Stimulated activated CD8-positive, alpha-beta memory T cell treated with anti-CD3 and anti-CD28 coated beads, Interleukin-15, amount 100 ng/mL, for 4 hours (primary cell): ENCODE data around the gene TMEM171.

Experiments used
- DNase-seq, 2 donors: peaks; one replicate each; pipeline ENCODE4 v3.0.0-alpha.2; 2020; ENCODE audit warnings: low read depth in 2 of 2

The TMEM171 gene

DNA sequence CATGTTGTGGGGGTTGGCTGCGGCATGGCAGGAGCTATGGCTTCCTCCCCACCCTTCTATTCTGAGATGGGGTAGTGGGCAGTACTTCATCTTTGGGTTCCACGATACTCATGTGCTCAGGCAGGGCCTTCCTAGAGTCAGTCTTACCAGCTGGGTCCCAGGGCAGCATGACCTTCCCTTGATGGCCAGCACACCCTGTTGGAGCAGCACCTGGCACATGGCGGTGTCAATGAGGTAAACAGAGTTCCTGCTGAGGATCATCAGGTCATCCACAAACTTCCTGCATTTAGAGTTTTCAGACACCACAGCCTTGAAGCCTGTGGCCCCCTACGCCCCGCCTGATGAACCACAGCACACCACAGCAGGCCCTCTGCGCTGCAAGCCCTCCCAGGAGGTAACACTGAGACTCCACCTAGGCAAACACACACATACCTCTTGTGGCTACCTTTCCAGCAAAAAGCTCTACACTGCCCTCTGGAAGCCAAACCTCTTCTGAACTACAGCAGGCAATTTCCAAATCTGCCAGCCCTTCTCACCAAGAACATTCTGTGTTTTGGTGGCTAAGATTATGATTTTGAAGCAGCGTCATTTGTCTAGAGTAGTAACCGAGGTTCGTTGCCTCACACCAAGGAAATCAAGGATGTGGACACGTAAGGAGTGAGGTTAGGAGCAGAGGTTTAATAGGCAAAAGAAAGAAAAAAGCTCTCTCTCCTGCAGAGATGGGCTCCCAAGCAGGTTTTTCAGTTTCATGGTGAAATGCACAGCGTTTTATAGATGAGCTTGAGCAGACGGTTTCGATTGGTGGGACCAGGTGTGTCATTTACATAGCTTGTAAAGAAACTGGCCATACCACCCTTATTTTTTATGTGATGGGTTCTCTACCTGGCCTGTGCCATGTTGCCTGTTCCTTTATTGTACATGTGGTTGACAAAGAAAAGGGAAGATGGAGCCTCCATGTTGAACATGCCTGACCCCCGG, 32.3 kb downstream of the TMEM171 start:
- DNase-seq, result no peak

GRCh38 chr5:73153513-73153912, 33.1 kb downstream of the TMEM171 start:
- DNase-seq, result no peak

DNA sequence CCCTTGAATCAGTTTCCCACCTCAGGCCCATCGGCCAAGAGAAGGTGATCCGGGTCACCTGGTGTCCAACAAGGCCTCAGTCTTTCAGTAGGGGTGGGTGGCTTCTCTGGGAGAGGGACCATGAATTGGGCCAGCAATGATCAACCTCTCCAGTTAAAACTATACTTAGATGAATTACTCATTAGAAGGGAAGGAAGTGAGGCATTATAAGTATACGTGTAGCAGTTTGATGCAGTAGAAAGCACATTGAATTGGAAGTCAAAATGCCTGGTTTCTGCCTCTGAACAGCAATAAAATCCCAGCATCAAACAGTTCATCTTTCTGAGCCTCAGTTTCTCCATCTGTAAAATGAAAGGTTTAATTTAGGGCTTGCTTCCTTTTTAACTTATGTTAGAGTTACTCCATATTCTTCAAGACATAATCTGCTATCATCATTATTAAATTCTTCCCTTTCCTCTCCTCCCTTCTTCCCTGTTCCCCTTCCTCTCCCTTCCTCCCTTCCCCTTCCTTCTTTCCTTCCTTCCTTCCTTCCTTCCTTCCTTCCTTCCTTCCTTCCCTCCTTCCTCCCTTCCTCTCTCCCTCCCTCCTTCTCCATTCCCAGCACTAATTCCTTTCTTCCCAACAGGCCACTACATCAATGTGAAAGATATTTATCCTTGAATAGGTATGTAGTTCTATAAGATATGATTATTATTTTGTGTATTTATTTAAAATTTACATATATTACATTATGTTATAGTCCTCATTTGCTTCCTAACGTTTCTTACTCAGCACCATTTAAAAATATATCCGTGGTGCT, 34.0 kb downstream of the TMEM171 start:
- DNase-seq, result no peak

- no peak for DNase-seq
These were observed 35.2 kb downstream of the TMEM171 start for GRCh38 chr5:73155271-73156222.

- DNase-seq, result no peak
These were observed 37.3 kb downstream of the TMEM171 start for GRCh38 chr5:73157414-73158303.

DNA sequence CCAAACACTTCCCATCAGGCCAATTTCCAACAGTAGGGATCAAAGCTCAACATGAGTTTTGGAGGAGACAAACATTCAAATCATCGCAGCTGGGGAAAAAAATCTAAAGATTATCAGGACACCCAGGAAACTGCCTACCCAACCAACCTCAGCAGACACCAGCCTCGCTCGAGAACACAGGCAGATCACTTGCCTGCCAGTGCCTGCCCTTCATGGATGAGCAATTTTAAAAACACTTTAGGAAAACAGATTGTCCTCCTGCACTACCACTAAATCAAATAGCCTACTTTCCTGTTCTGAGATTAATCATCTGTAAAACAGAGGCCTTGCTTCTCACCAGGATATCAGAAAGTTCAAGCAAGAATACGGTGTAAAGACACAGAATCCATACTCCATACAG, 37.9 kb downstream of the TMEM171 start:
- no peak for DNase-seq

GRCh38 chr5:73160239-73160671, 39.9 kb downstream of the TMEM171 start:
- DNase-seq, result peak in 1 of 2 donors; percentile 30

GRCh38 chr5:73170522-73170921, 50.1 kb downstream of the TMEM171 start:
- no peak for DNase-seq

- DNase-seq, result no peak
These were observed 51.1 kb downstream of the TMEM171 start for GRCh38 chr5:73171495-73171894.

DNA sequence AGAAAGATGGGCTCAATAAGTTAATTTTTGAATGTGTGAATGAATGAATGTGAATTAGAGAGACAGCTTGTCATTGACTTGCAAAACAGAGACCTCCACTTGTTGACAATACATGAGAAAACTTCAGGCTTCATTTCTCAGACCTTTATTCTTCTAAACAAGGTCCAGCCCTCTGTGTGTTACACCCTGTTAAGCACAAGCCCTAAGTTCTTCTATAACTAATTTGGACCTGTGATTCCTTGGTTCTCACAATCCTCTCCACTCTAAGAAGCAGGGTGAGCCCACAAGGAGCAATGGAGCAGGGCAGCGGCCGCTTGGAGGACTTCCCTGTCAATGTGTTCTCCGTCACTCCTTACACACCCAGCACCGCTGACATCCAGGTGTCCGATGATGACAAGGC, 52.6 kb downstream of the TMEM171 start, which contains the start of gene TMEM174:
TSS of gene TMEM174 (plus strand) at position 243 of the 400 bp plus-strand sequence. CDS start at position 294, 51 bp downstream.
- no peak for DNase-seq

- no peak for DNase-seq
These were observed 53.9 kb downstream of the TMEM171 start for GRCh38 chr5:73174100-73174815.

DNA sequence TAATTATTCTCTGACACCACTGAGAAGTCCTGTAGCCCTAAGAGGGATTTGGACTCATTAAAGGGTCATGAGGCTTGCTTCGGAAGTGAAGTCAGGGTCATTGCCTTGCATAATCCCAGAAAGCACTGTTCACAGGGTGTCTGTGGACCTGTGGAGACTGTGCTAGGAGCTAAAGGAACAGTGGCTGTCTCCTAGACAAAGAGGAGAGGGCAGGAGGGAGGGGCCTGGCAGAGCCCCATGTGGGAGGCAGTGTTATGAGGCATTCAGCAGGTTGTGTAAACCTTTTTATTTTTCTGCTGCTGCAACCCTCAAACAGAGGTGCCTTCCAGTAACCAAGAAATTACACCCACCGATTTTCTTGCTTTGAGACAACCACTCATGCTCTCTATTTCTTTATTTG, 55.9 kb downstream of the TMEM171 start:
- DNase-seq, result no peak

DNA sequence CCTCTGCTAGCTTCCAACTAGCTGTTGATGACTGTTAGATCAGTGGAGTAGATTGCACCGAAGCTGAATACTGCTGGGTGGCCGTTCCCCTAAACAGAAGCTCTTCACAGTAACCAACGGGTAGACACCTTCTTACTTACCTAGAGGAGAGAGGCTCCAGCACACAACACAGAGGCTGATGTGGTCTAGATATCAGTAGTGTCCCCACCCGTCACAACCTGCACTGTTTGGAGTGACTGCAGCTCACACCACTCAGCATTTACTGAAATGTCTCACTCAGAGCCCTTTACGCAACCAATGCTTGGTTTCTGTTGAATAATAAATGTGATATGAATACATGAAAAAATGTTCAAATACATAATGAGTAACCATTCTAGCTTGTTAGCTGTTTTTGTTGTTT, 57.9 kb downstream of the TMEM171 start:
- no peak for DNase-seq

DNA sequence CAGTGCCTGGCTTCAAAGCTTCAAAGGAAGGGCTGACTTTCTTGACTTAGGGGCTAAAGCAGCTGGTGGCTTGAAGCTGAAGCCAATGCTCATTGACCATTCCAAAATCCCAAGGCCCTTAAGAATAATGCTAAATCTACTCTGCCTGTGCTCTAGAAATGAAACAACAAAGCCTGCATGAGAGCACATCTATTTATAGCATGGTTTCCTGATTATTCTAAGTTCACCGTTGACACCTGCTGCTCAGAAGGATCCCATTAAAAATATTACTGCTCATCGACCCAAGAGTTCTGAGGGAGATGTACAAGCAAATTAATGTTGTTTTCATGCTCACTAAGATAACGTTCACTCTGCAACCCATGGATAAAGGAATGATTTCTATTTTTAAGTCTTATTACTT, 59.4 kb downstream of the TMEM171 start:
- DNase-seq, result no peak

- DNase-seq, result no peak
These were observed 60.2 kb downstream of the TMEM171 start for GRCh38 chr5:73180566-73180965.
